ENCODE data around the gene EIF3F.

GRCh38 chr11:7967097-7967496 lies 20.0 kb upstream of the EIF3F start:
- TF ChIP-seq POLR2AphosphoS5 (IDR thresholded peaks at IDR 0.05; ENCODE audit: insufficient read depth, low read depth, low read length) (no peak), CTCF (IDR thresholded peaks at IDR 0.05; ENCODE audit: extremely low read depth in 1 of 2, insufficient read depth in 1 of 2, low read depth in 1 of 2, low read length in 2 of 2) (no peak), POLR2A (IDR thresholded peaks at IDR 0.05; ENCODE audit: low read depth, low read length) (no peak), JUN (IDR thresholded peaks at IDR 0.05; ENCODE audit: borderline replicate concordance, insufficient read depth, insufficient read length, low read depth) (no peak), EZH2 (IDR thresholded peaks at IDR 0.05; ENCODE audit: borderline replicate concordance, low read depth, low read length, severe bottlenecking) (no peak), FOS (IDR thresholded peaks at IDR 0.05; ENCODE audit: borderline replicate concordance, insufficient read depth, low read length) (no peak), MYC (IDR thresholded peaks at IDR 0.05; ENCODE audit: low read depth, low read length) (no peak), GATA2 (IDR thresholded peaks at IDR 0.05; ENCODE audit: insufficient read depth, insufficient read length, low read depth, low read length) (no peak)
